ENCODE data around the gene TSPAN4.

Gene TSPAN4

GRCh38 chr11:842370-843002 lies at the start of gene TSPAN4, which contains the start of gene POLR2L:
TSPAN4 (plus strand) TSS chr11:842852; CDS start chr11:850305, 7,453 bp downstream.
POLR2L (minus strand) TSS chr11:842529; CDS start chr11:842508, 21 bp downstream.
- no peak for TF ChIP-seq ZNF274 (IDR thresholded peaks at IDR 0.05; ENCODE audit: low read depth, low read length)
- H3K4me3 ChIP-seq (ENCODE audit: low read length): peak within 1 kb of the TSS; percentile 93

GRCh38 chr11:792873-793272 lies 49.8 kb upstream of the TSPAN4 start:
- TF ChIP-seq ZNF274 (IDR thresholded peaks at IDR 0.05; ENCODE audit: low read depth, low read length): no peak
- H3K4me3 ChIP-seq (ENCODE audit: low read length): no peak overlapping the region

GRCh38 chr11:793556-793955 lies 49.1 kb upstream of the TSPAN4 start:
- no peak overlapping the region for H3K4me3 ChIP-seq (ENCODE audit: low read length)
- no peak for TF ChIP-seq ZNF274 (IDR thresholded peaks at IDR 0.05; ENCODE audit: low read depth, low read length)

- H3K4me3 ChIP-seq (ENCODE audit: low read length): no peak overlapping the region
- no peak for TF ChIP-seq ZNF274 (IDR thresholded peaks at IDR 0.05; ENCODE audit: low read depth, low read length)
Measured at GRCh38 chr11:794013-794765, 48.5 kb upstream of the TSPAN4 start.

GRCh38 chr11:794766-795633 lies 47.7 kb upstream of the TSPAN4 start:
- peak overlapping the region; percentile 87; the same call in 1 of the 2 replicates for H3K4me3 ChIP-seq (ENCODE audit: low read length)
- TF ChIP-seq ZNF274 (IDR thresholded peaks at IDR 0.05; ENCODE audit: low read depth, low read length): no peak

- no peak for TF ChIP-seq ZNF274 (IDR thresholded peaks at IDR 0.05; ENCODE audit: low read depth, low read length)
- H3K4me3 ChIP-seq (ENCODE audit: low read length): peak overlapping the region; percentile 87
Measured at GRCh38 chr11:795634-796564, 46.8 kb upstream of the TSPAN4 start.

- TF ChIP-seq ZNF274 (IDR thresholded peaks at IDR 0.05; ENCODE audit: low read depth, low read length): no peak
- peak overlapping the region; percentile 67; the same call in 1 of the 2 replicates for H3K4me3 ChIP-seq (ENCODE audit: low read length)
Measured at GRCh38 chr11:796565-797295, 45.9 kb upstream of the TSPAN4 start.

GRCh38 chr11:797296-798092 lies 45.2 kb upstream of the TSPAN4 start:
- TF ChIP-seq ZNF274 (IDR thresholded peaks at IDR 0.05; ENCODE audit: low read depth, low read length): no peak
- peak overlapping the region; percentile 67 for H3K4me3 ChIP-seq (ENCODE audit: low read length)

GRCh38 chr11:798093-798713 lies 44.4 kb upstream of the TSPAN4 start, which contains the start of gene SLC25A22:
SLC25A22 (minus strand) TSS chr11:798281; CDS start chr11:795006, 3,275 bp downstream.
- no peak for TF ChIP-seq ZNF274 (IDR thresholded peaks at IDR 0.05; ENCODE audit: low read depth, low read length)
- peak within 1 kb of the TSS; percentile 67 for H3K4me3 ChIP-seq (ENCODE audit: low read length)

- TF ChIP-seq ZNF274 (IDR thresholded peaks at IDR 0.05; ENCODE audit: low read depth, low read length): no peak
- H3K4me3 ChIP-seq (ENCODE audit: low read length): no peak overlapping the region
Measured at GRCh38 chr11:799641-800316, 42.9 kb upstream of the TSPAN4 start.

- H3K4me3 ChIP-seq (ENCODE audit: low read length): no peak overlapping the region
- no peak for TF ChIP-seq ZNF274 (IDR thresholded peaks at IDR 0.05; ENCODE audit: low read depth, low read length)
Measured at GRCh38 chr11:800473-800872, 42.2 kb upstream of the TSPAN4 start.
